Nephron progenitor cell (in vitro differentiated cells): ENCODE measurements around the gene INHBB.

Experiments
- DNase-seq: peaks from one replicate; pipeline ENCODE4 v3.0.0; 2021
- H3K27ac Mint-ChIP-seq: 2 replicates; pipeline ENCODE4 v1.8.0; 2021; ENCODE audit warnings: mild to moderate bottlenecking, moderate library complexity, mixed read lengths
- H3K27me3 Mint-ChIP-seq: 2 replicates; pipeline ENCODE4 v1.8.0; 2021; ENCODE audit warnings: mild to moderate bottlenecking, low read depth, mixed read lengths; ENCODE audit not compliant: poor library complexity
- H3K36me3 Mint-ChIP-seq: 2 replicates; pipeline ENCODE4 v1.8.0; 2021; ENCODE audit warnings: low read depth, mixed read lengths
- H3K4me1 Mint-ChIP-seq: 2 replicates; pipeline ENCODE4 v1.8.0; 2021; ENCODE audit warnings: mixed read lengths
- H3K4me3 Mint-ChIP-seq: 2 replicates; pipeline ENCODE4 v1.8.0; 2021; ENCODE audit warnings: mild to moderate bottlenecking, moderate library complexity, mixed read lengths
- H3K9me3 Mint-ChIP-seq: 2 replicates; pipeline ENCODE4 v1.8.0; 2021; ENCODE audit warnings: mild to moderate bottlenecking, moderate library complexity, mixed read lengths
- TF ChIP-seq, protein P1 (sequence below): fragments of 200-600 bp; sonication (generic); IDR thresholded peaks from 2 replicates; pipeline ENCODE4 v1.5.0; 2021; ENCODE audit warnings: antibody characterized with exemption

Gene INHBB

DNA sequence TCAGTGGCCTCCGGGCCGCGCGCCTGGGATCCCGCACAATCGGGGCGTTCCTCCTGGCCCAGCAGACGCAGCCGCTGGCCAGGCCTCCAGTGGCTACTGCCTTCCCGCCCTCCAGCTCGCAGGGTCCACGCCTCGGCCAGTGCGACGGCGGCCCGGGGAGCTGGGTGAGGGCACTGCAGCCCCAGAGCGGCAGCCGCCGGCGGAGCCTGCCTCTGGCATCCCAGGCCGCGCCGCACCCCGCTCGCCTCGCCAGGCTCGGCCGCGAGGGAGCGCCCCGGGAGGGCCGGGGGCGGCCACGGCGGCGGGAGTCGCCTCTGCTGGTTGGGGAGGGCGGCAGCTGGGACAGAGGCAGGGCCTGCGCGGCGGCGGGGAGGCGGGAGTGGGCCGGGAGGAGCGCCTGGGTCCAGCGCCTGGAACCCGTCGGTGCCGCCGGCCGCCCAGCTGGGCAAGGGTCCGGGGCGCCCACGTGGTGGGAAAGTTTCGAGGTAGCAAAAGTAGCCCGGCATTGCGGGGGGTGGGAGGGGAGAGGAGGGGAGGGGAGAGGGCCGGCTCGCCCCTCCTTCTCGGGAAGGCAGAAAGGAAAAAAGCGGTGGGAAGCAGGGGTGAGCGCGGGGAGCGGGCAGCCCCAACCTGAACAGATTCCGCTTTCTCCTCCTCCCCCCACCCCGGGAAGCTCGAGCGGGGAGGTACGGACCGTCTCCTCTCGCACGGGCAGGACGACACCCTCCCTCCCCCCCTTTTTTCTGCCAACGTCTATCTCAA is 1.5 kb upstream of the INHBB start:
- H3K27me3 Mint-ChIP-seq, result peaks cover 81% of the 10 kb centered on the region
- DNase-seq, result peak; percentile 55
- H3K4me3 Mint-ChIP-seq, result peak overlapping the region; percentile 18
- H3K4me1 Mint-ChIP-seq, result peaks cover 30% of the 10 kb centered on the region
- no peaks in the 10 kb centered on the region for H3K9me3 Mint-ChIP-seq
- no peaks in the 10 kb centered on the region for H3K36me3 Mint-ChIP-seq
- TF ChIP-seq, protein P1, sequence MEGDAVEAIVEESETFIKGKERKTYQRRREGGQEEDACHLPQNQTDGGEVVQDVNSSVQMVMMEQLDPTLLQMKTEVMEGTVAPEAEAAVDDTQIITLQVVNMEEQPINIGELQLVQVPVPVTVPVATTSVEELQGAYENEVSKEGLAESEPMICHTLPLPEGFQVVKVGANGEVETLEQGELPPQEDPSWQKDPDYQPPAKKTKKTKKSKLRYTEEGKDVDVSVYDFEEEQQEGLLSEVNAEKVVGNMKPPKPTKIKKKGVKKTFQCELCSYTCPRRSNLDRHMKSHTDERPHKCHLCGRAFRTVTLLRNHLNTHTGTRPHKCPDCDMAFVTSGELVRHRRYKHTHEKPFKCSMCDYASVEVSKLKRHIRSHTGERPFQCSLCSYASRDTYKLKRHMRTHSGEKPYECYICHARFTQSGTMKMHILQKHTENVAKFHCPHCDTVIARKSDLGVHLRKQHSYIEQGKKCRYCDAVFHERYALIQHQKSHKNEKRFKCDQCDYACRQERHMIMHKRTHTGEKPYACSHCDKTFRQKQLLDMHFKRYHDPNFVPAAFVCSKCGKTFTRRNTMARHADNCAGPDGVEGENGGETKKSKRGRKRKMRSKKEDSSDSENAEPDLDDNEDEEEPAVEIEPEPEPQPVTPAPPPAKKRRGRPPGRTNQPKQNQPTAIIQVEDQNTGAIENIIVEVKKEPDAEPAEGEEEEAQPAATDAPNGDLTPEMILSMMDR, result no peak
- no peak overlapping the region for H3K27ac Mint-ChIP-seq

DNA sequence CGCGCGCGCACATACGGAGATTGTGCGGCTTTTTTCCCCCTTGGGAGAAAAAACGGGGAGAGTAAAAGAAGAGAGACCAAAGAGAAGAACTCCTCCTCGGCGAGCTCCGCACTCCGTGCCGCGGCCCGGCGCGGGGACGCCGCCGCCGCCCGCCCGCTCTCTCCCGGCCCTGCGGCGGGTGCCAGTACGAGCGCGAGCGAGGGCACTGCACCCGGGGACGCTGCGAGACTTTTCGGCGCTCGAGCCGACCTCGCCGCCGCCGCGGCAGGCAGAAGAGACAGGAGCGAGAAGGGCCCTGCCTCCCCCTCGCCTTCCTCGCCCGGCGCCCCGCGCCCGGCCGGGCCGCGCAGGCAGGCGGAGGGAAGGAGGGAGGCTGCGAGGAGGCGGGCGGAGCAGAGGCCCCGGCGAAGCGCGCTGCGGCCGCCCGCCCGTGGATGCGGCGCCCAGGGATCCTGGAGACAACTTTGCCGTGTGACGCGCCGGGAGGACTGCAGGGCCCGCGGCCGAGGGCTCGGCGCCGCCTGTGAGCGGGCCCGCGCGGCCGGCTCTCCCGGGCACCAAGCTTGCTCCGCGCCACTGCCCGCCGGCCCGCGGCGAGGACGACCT is 857 bp upstream of the INHBB start:
- Mint-ChIP-seq H3K9me3 (no peaks in the 10 kb centered on the region), H3K36me3 (no peaks in the 10 kb centered on the region), H3K27me3 (peaks cover 81% of the 10 kb centered on the region), H3K4me1 (peaks cover 36% of the 10 kb centered on the region), H3K4me3 (peak overlapping the region; percentile 18), H3K27ac (no peak overlapping the region)
- DNase-seq, result peak; percentile 55
- TF ChIP-seq, protein P1, result no peak

DNA sequence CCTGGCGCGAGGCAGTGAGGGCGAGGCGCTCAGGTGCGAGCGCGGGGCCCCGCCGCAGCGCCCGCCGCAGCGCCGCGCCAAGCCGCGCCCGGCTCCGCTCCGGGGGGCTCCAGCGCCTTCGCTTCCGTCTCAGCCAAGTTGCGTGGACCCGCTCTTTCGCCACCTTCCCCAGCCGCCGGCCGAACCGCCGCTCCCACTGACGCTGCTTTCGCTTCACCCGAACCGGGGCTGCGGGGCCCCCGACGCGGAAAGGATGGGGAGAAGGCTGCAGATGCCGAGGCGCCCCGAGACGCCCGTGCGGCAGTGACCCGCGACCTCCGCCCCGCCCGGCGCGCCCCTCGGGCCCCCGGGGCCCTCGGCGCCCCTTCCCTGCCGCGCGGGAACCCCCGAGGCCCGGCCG is 328 bp upstream of the INHBB start:
- TF ChIP-seq, protein P1, result no peak
- Mint-ChIP-seq H3K9me3 (no peaks in the 10 kb centered on the region), H3K4me1 (peaks cover 41% of the 10 kb centered on the region), H3K36me3 (no peaks in the 10 kb centered on the region), H3K27ac (no peak overlapping the region), H3K27me3 (peaks cover 81% of the 10 kb centered on the region), H3K4me3 (no peak overlapping the region)
- no peak for DNase-seq

DNA sequence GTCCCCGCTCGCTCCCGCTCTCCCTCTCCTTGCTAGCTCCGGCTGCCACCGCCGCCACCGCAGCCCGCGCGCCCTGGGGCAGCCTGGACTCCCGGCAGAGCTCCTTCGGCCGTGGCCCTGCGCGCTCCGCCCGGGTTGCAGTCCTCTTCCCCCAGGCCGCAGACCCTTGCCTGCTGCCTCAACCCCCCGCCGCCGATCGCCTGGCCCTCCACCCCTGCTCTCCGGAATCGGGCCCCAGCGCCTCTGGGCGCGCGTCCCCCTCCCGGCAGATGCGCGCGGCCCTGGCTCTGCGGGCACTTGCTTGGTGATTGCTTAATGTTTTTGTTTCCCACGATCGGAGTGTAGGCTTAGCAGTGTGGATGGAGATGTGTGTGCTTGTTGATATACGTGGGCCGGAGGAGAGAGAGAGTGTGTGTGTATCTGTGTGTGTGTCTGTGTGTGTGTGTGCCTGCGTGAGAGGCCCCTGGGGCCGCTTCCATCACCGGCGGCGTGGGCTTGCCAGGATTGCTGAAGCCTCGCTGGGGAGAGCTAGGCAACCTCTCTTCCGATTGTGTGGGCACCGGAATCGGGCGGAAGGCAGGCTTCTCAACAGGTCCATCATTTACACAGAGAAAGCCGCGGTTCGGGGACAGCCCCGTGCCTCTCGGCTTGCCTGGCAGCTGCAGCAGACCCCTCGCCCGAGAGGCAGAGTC is 877 bp downstream of the INHBB start:
- H3K4me1 Mint-ChIP-seq, result peaks cover 44% of the 10 kb centered on the region

DNA sequence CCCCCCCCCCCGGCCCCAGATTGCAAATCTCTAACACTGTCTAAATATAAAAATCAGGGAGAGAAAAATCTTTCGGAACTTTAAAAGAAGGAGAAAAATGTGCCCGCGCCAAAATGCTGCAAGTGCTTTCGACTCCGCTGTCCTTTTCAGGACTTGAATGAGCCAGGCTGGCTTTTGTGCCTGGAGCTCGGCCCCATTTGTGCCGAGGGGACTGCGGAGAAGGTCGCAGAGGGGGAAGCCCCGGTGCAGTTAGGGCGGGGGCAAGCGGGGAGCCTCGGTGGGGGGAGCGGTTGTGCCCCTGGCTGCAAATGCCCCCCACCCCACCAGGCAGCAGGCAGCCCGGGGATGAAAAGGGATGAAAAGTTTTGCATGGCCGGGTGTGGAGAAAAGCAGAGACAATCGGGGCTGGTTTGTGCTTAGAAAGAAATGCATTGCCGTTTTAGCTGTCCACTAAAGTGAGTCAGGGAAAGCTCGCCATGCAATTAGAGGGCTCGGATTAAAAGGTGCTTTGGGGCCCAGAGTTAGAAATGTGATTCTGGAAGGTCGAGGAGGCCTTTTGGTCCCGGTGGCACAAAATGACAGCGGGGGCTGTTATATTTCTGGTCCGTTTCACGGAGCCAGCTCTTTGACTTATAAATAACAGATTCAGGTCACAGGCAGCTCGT is 1.6 kb downstream of the INHBB start:
- peak; percentile 30 for DNase-seq
- Mint-ChIP-seq H3K4me1 (peaks cover 44% of the 10 kb centered on the region), H3K9me3 (no peaks in the 10 kb centered on the region), H3K36me3 (no peaks in the 10 kb centered on the region), H3K27ac (no peak overlapping the region), H3K27me3 (peaks cover 77% of the 10 kb centered on the region), H3K4me3 (peak overlapping the region; percentile 72)
- TF ChIP-seq, protein P1, result no peak

More for the DNA sequence above, 877 bp downstream of the INHBB start:
- Mint-ChIP-seq H3K27me3 (peaks cover 78% of the 10 kb centered on the region), H3K4me3 (peak overlapping the region; percentile 72), H3K36me3 (no peaks in the 10 kb centered on the region), H3K27ac (no peak overlapping the region), H3K9me3 (no peaks in the 10 kb centered on the region)
- TF ChIP-seq, protein P1, result no peak
- peak; percentile 41 for DNase-seq
